ENCODE measurements around the gene VASH1.

DNA sequence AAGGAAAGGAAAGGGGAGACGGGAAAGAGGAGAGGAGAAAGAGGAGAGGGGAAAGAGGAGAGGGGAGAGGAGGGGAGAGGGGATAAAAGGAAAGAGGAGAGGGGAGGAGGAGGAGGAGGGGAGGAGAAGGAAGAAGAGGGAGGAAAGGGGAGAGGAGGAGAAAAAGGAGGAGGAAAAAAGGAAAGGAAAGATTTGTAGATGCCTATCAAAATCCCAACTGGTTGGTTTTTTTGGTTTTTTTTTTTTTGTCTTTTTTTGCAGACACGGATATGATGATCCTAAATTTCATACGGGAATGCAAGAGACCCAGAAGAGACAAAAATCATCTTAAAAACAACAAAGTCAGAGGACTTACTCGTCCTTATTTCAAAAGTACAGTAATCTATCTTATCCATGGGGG is 32.1 kb downstream of the VASH1 start:
- TF ChIP-seq, protein P1, sequence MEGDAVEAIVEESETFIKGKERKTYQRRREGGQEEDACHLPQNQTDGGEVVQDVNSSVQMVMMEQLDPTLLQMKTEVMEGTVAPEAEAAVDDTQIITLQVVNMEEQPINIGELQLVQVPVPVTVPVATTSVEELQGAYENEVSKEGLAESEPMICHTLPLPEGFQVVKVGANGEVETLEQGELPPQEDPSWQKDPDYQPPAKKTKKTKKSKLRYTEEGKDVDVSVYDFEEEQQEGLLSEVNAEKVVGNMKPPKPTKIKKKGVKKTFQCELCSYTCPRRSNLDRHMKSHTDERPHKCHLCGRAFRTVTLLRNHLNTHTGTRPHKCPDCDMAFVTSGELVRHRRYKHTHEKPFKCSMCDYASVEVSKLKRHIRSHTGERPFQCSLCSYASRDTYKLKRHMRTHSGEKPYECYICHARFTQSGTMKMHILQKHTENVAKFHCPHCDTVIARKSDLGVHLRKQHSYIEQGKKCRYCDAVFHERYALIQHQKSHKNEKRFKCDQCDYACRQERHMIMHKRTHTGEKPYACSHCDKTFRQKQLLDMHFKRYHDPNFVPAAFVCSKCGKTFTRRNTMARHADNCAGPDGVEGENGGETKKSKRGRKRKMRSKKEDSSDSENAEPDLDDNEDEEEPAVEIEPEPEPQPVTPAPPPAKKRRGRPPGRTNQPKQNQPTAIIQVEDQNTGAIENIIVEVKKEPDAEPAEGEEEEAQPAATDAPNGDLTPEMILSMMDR (conservative IDR thresholded peaks at IDR 0.05 in 1 of 2, IDR thresholded peaks at IDR 0.05 in 1 of 2; ENCODE audit: low read depth in 1 of 2, low read length in 2 of 2): no peak
- TF ChIP-seq EZH2 (IDR thresholded peaks at IDR 0.05; ENCODE audit: low read length, missing control alignments): no peak
